ENCODE data around the gene NCEH1.

DNA sequence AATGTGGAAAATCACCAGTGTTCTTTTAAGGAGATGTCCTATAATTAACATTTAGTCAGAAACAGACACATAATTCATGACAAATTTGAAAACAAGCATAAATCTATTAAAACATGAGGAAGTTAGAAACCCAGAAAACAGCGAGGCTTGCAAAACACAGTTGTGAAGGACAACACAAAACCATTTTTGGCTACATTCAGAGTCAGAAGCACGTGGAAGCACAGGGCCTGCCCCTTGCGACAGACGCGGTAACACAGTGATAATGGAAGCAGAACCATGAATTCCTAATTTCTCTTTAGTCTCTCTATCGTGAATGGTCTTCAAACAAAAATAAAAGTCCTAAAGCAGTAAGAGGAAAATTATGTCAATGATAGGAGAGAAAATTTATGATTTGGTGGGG, 12.2 kb downstream of the NCEH1 start:
- TF ChIP-seq CTCF (IDR thresholded peaks at IDR 0.05) (no peak), POLR2A (IDR thresholded peaks at IDR 0.05) (no peak), EP300 (IDR thresholded peaks at IDR 0.05) (no peak)
